PFSK-1 (cell line): ENCODE results near the gene FAM168A.

Experiments used
- FOXP2 ChIP-seq: optimal IDR thresholded peaks from 2 replicates; pipeline ENCODE3; 2011; ENCODE audit warnings: borderline replicate concordance, control low read depth, inconsistent platforms; ENCODE audit not compliant: insufficient read depth; ENCODE audit errors: extremely low read length, extremely low read depth
- POLR2AphosphoS5 ChIP-seq: IDR thresholded peaks from 2 replicates; pipeline ENCODE4 v1.6.1; 2012; ENCODE audit warnings: low read depth, mild to moderate bottlenecking, control low read depth, low read length, moderate library complexity
- SIN3A ChIP-seq: IDR thresholded peaks from 2 replicates; pipeline ENCODE4 v1.6.1; 2012; ENCODE audit warnings: mild to moderate bottlenecking, low read length, moderate library complexity, borderline replicate concordance; ENCODE audit not compliant: insufficient read depth
- TAF1 ChIP-seq: IDR thresholded peaks from 2 replicates; pipeline ENCODE4 v1.6.1; 2012; ENCODE audit warnings: low read length, control low read depth, borderline replicate concordance; ENCODE audit not compliant: insufficient read depth
- TF ChIP-seq, protein P1 (sequence below), 2 experiments: IDR thresholded peaks; 2 replicates each; pipeline versions ENCODE4 v1.6.1 to v1.8.0; 2011 to 2012; ENCODE audit warnings: low read depth in 2 of 2, low read length in 2 of 2, control low read depth in 1 of 2, inconsistent platforms in 1 of 2, mild to moderate bottlenecking in 1 of 2, moderate library complexity in 1 of 2; ENCODE audit not compliant: insufficient read depth in 1 of 2

FAM168A gene

DNA sequence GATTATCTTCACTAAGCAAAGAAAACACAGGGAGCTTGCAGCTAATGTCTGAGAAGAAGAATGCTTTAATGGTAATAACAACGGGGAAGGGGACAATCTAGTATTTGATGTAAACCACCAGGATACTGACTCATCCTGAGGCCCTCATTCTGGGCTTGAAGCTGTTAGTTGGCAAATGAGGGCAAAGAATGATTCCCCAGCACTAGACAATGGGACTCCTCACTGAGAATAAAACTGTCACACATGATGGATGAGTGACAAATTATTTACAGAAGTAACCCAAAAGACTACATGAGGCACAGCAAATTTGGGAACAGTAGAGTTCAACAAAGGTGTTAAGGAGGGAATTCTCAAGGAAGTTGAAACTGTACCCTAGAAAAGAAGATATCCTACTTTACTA is 76.3 kb downstream of the FAM168A start:
- TF ChIP-seq POLR2AphosphoS5 = no peak
- TF ChIP-seq TAF1 = no peak
- TF ChIP-seq FOXP2 = no peak
- no peak for TF ChIP-seq SIN3A
- TF ChIP-seq, protein P1, sequence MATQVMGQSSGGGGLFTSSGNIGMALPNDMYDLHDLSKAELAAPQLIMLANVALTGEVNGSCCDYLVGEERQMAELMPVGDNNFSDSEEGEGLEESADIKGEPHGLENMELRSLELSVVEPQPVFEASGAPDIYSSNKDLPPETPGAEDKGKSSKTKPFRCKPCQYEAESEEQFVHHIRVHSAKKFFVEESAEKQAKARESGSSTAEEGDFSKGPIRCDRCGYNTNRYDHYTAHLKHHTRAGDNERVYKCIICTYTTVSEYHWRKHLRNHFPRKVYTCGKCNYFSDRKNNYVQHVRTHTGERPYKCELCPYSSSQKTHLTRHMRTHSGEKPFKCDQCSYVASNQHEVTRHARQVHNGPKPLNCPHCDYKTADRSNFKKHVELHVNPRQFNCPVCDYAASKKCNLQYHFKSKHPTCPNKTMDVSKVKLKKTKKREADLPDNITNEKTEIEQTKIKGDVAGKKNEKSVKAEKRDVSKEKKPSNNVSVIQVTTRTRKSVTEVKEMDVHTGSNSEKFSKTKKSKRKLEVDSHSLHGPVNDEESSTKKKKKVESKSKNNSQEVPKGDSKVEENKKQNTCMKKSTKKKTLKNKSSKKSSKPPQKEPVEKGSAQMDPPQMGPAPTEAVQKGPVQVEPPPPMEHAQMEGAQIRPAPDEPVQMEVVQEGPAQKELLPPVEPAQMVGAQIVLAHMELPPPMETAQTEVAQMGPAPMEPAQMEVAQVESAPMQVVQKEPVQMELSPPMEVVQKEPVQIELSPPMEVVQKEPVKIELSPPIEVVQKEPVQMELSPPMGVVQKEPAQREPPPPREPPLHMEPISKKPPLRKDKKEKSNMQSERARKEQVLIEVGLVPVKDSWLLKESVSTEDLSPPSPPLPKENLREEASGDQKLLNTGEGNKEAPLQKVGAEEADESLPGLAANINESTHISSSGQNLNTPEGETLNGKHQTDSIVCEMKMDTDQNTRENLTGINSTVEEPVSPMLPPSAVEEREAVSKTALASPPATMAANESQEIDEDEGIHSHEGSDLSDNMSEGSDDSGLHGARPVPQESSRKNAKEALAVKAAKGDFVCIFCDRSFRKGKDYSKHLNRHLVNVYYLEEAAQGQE (IDR thresholded peaks at IDR 0.05; ENCODE audit: insufficient read depth in 1 of 2, low read depth in 2 of 2, low read length in 2 of 2) = no peak

DNA sequence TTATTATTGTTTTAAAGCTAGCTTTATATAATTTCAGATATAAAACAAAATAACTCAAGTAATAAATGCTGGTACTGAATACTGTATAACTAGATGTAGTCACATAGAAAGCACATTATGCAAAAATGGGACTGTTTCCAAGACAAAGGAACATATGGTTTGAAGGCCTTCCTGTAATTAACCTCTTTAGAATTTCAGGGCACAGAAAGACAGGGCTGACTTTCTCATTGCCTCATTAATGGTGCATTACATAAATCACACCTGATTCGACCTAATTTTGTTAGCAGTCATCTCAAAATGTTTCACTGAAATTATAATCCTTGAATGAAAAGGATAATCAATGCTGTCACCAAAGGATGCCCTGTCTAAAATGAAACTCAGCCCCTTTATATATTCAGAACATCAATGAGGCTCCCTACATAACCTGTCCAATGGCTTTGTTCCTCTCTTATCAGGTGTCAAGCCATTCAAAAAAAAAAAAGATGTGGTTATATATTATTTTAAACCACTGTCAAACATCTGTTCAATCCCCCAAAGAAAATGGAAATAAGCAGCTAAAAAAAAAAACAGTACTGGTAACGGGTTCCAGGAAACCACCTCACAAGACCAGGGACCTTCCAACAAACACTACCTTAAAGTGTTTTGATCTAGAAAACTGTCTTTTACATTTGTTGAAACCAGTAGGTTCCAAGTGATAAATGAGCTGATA is 77.4 kb downstream of the FAM168A start:
- TF ChIP-seq, protein P1 (IDR thresholded peaks at IDR 0.05; ENCODE audit: insufficient read depth in 1 of 2, low read depth in 2 of 2, low read length in 2 of 2) = no peak

DNA sequence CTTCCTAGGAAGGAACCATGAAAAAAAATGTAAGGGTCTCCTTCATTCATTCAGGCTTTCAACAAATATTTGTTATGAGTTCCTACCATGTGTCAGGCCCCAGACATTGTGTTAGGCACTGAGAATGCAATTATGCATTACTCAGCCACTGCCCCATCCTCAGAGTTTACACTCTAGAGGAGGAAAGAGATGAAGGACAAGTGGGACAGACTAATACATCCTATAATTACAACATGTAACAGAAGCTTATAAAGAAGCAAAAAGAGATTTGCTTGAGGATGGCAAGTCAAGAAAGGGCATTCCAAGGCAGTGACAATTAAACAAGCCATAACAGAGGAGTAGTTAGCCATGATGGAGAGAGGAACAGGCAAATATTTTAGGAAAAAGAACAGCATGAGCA is 78.6 kb downstream of the FAM168A start:
- TF ChIP-seq POLR2AphosphoS5 = no peak
- no peak for TF ChIP-seq FOXP2
- TF ChIP-seq TAF1 = no peak
- TF ChIP-seq SIN3A = no peak
- TF ChIP-seq, protein P1 (IDR thresholded peaks at IDR 0.05; ENCODE audit: insufficient read depth in 1 of 2, low read depth in 2 of 2, low read length in 2 of 2) = no peak

DNA sequence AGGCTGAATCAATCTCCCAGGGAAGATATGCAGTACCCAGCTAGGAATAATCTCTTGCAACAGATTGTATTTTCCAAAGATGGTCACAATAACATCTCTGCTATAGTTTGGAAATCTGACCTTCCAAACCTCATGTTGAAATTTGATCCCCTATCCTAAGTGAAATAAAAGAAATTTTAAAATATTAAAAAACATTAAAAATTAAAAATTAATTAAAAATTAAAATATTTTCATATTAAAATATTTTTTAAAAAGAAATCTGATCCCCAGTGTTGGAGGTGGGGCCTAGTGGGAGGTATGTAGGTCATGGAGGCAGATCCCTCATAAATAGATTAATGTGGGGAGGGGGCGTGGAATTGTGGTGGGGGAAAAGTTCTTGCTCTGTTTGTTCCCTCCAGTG is 79.7 kb downstream of the FAM168A start:
- TF ChIP-seq TAF1 (no peak), SIN3A (no peak), FOXP2 (no peak)
- TF ChIP-seq, protein P1 (IDR thresholded peaks at IDR 0.05; ENCODE audit: insufficient read depth in 1 of 2, low read depth in 2 of 2, low read length in 2 of 2) = no peak

DNA sequence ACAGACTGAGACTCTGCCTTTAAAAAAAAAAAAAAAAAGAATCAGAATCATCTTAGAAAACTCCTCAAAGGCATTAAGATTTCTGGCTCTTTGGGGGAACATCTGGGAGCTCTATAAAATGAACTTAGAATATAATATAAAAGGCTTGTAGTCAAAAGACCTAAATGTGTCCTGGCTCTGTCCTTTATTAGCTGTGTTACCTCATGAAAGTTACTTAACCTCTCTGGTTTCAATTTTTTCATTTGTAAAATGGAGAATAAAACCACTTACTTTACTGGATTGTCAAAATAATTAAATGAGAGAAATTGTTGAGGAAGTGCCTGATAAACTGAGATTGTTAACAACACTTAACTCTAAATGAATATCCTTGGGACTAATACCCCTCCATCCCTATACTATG is 81.8 kb downstream of the FAM168A start:
- TF ChIP-seq POLR2AphosphoS5 (no peak), FOXP2 (no peak), TAF1 (no peak), SIN3A (no peak)
- TF ChIP-seq, protein P1 (IDR thresholded peaks at IDR 0.05; ENCODE audit: insufficient read depth in 1 of 2, low read depth in 2 of 2, low read length in 2 of 2) = no peak
